Muscle layer of colon (tissue), 2 donors: ENCODE results near the gene REPS1.

Source experiments
- H3K27ac ChIP-seq: one replicate; pipeline ENCODE4 v1.7.0; 2013; ENCODE audit warnings: low read depth, mild to moderate bottlenecking, low read length, moderate library complexity
- H3K27me3 ChIP-seq, 2 donors: one replicate each; pipeline ENCODE4 v1.7.0; 2013; ENCODE audit warnings: low read length in 2 of 2, mild to moderate bottlenecking in 2 of 2; ENCODE audit not compliant: insufficient read depth in 2 of 2, control insufficient read depth in 1 of 2
- H3K36me3 ChIP-seq: one replicate; pipeline ENCODE4 v1.7.0; 2013; ENCODE audit warnings: mild to moderate bottlenecking, low read length; ENCODE audit not compliant: insufficient read depth
- H3K4me1 ChIP-seq: one replicate; pipeline ENCODE4 v1.7.0; 2013; ENCODE audit warnings: mild to moderate bottlenecking, low read length; ENCODE audit not compliant: insufficient read depth
- H3K4me3 ChIP-seq, 2 donors: one replicate each; pipeline ENCODE4 v1.7.0; 2013; ENCODE audit warnings: low read length in 2 of 2, low read depth in 1 of 2, mild to moderate bottlenecking in 1 of 2, moderate library complexity in 1 of 2
- H3K9ac ChIP-seq: one replicate; pipeline ENCODE4 v1.7.0; 2013; ENCODE audit warnings: low read length
- H3K9me3 ChIP-seq: one replicate; pipeline ENCODE4 v1.7.0; 2013; ENCODE audit warnings: mild to moderate bottlenecking, low read length
- donor health status: abdominal sarcoma.
- donor health status: Adenocarcinoma of cecum.

REPS1 gene

DNA sequence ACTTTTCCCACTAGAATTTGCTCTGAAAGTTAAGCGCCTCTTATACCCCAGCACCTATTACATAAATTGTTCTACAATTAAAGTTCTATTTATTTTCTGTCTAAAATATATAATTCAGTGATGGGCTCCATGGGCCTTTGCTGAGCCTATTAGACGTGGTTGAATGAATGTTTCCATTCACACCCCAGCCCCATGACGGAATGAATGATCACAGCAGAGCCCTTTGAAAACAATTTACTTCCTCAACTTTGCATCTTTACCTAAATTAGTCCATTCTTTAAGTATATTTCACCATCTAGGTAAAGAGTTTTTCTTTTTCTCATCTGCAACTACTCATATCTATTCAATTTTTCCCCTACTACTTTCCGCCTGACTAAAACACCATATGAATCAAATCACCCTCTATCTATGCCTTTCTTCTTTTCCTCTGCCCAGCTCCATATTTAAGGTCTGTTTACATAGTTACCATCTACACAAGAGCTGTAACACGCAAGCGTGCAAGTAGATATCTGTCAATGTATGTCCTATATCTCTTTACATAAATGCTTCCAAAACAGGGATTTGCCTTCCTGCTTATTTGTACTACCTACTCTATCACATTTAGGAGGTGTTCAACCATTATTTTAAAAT lies 122.5 kb downstream of the REPS1 start:
- H3K27me3 ChIP-seq = no peaks in the 10 kb centered on the region
- no peak overlapping the region for H3K4me3 ChIP-seq
- no peak overlapping the region for H3K27ac ChIP-seq
- no peaks in the 10 kb centered on the region for H3K9me3 ChIP-seq
- H3K4me1 ChIP-seq = peaks cover 41% of the 10 kb centered on the region
- H3K36me3 ChIP-seq = no peaks in the 10 kb centered on the region
- no peak overlapping the region for H3K9ac ChIP-seq

DNA sequence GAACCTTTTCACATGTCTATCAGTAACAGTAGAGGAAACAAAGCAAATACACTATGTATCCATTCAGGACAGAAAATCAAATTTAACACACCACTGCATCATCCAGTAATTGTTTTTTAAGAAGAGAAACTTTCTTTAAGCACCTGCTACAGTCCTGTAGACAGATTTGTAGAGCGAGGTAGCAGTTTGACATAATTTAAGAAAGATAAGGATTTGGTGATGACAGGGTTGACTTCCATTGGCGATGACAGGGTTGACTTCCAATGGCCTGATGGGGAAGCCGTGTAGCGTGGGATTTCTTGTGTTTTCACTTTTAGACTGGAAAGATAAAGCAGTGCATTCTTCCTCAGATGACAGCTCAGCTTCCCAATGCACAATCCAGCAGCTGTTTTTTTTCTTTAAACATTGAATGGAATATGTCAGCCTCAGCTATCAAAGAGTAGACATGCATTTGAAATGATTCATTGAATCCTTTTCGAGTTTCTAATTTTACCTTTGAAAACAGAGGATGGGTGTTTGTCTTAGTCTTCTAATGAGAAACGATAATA lies 123.6 kb downstream of the REPS1 start:
- Histone ChIP-seq H3K9me3 (no peaks in the 10 kb centered on the region), H3K9ac (no peak overlapping the region), H3K36me3 (no peaks in the 10 kb centered on the region), H3K27ac (no peak overlapping the region), H3K27me3 (no peaks in the 10 kb centered on the region), H3K4me3 (no peak overlapping the region), H3K4me1 (peaks cover 36% of the 10 kb centered on the region)

DNA sequence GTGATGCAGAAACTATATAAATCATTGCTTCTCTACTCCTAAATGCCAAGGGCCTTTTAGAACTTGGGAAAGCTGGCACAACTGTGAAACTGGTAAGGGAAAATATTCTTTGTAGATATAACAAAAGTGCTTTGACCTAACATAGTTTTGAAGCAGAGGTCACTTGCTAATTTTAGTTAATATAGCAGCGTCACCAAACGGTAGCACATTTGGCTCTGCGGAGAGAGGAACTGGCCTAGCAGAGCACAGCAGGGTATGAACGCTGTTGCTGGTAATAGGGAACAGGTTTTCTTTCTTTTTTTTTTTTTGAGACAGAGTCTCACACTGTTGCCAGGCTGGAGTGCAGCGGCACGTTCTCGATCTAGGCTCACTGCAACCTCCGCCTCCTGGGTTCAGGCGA lies 124.7 kb downstream of the REPS1 start:
- H3K27me3 ChIP-seq = no peaks in the 10 kb centered on the region
- H3K9me3 ChIP-seq = no peaks in the 10 kb centered on the region
- H3K27ac ChIP-seq = no peak overlapping the region
- no peak overlapping the region for H3K9ac ChIP-seq
- no peaks in the 10 kb centered on the region for H3K36me3 ChIP-seq
- H3K4me1 ChIP-seq = peaks cover 25% of the 10 kb centered on the region
- no peak overlapping the region for H3K4me3 ChIP-seq

DNA sequence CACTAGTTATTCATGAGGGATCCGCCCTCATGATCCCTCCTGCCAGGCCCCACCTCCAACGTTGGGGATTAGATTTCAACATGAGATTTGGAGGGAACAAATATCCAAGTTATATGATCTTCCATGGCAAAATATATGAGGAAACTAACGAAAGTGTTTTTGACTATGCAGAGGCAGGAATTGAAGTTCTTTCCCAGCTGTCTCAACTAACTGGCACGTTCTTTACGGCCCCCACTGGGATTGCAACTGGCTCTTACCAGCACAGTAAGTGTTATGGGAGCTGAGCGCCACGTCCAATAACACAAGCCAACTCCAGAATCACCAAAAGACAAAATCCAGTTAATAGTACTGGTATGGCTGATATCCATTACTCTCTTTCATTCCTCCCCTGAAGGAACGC lies 125.6 kb downstream of the REPS1 start:
- Histone ChIP-seq H3K9ac (no peak overlapping the region), H3K27ac (no peak overlapping the region), H3K4me3 (no peak overlapping the region), H3K36me3 (no peaks in the 10 kb centered on the region), H3K4me1 (peaks cover 19% of the 10 kb centered on the region), H3K9me3 (no peaks in the 10 kb centered on the region), H3K27me3 (no peaks in the 10 kb centered on the region)

DNA sequence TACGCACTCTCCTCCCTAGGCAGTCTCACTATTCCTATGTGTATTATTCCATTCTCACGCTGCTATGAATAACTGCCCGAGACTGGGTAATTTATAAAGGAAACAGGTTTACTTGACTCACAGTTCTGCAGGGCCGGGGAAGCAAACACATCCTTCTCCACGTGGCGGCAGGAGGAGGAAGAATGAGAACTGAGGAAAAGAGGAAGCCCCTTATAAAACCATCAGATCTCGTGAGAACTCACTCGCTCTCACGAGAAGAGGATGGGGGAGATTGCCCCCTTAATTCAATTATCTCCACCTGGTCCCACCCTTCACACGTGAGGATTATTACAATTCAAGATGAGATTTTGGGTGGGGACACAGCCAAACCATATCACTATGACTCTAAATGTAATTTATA lies 130.3 kb downstream of the REPS1 start:
- H3K36me3 ChIP-seq = no peaks in the 10 kb centered on the region
- H3K4me1 ChIP-seq = no peaks in the 10 kb centered on the region
- H3K27ac ChIP-seq = no peak overlapping the region
- no peaks in the 10 kb centered on the region for H3K9me3 ChIP-seq
- H3K4me3 ChIP-seq = no peak overlapping the region
- H3K27me3 ChIP-seq = no peaks in the 10 kb centered on the region
- no peak overlapping the region for H3K9ac ChIP-seq

DNA sequence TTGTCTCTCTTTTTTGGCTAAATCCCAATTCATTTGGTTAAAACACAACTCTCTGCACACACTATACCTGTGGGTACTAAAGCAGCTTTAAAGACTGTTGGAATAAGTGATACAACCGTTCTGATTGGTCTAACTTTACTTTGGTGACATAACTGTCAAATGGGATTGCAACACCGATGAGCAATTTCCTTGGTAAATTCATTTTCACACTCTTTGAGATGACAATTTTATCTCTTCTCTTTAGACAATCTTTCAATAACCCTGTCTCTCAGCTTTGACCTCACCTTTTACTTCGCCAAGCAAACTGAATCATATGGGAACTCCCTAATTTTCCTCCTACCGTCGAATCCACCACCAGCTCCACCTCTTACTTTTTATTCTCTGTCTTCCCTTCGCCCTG lies 131.4 kb downstream of the REPS1 start:
- H3K27ac ChIP-seq = no peak overlapping the region
- H3K9ac ChIP-seq = no peak overlapping the region
- H3K4me1 ChIP-seq = no peaks in the 10 kb centered on the region
- H3K27me3 ChIP-seq = no peaks in the 10 kb centered on the region
- H3K9me3 ChIP-seq = no peaks in the 10 kb centered on the region
- H3K36me3 ChIP-seq = no peaks in the 10 kb centered on the region
- H3K4me3 ChIP-seq = no peak overlapping the region
